ENCODE data around the gene NIF3L1. TPM values are rescaled to one million over a fixed set of nuclear protein-coding genes. Genes with fewer than 3 reads are reported as not detected.

Gene NIF3L1
- total and polyA plus RNA-seq, 9 donors = 17.2 to 24.0 (median 20.2) TPM

Other genes with a start within 250 kb of the NIF3L1 start
- 139 TPM for gene BZW1, start 77.5 kb upstream of the NIF3L1 start, total RNA-seq
- gene BZW1, start 77.5 kb upstream of the NIF3L1 start, polyA plus RNA-seq (ENCODE audit: insufficient read depth in 1 of 8, insufficient read length in 8 of 8, low replicate concordance in 1 of 8) = 100 to 1,000 TPM in 7 of 8 donors, 10 to 100 TPM in 1; 84.7 to 193 (median 131) TPM
- 122 TPM for gene CLK1, start 24.7 kb upstream of the NIF3L1 start, total RNA-seq
- 100 to 1,000 TPM; 112 to 179 (median 127) TPM for gene CLK1, start 24.7 kb upstream of the NIF3L1 start, polyA plus RNA-seq (ENCODE audit: insufficient read depth in 1 of 8, insufficient read length in 8 of 8, low replicate concordance in 1 of 8)
- gene PPIL3, start 294 bp upstream of the NIF3L1 start, total RNA-seq = 42.4 TPM
- gene PPIL3, start 294 bp upstream of the NIF3L1 start, polyA plus RNA-seq (ENCODE audit: insufficient read depth in 1 of 8, insufficient read length in 8 of 8, low replicate concordance in 1 of 8) = 10 to 100 TPM; 26.1 to 76.0 (median 41.5) TPM
- 14.3 TPM for gene ORC2, start 74.3 kb downstream of the NIF3L1 start, total RNA-seq
- 10 to 100 TPM; 11.4 to 17.5 (median 13.3) TPM for gene ORC2, start 74.3 kb downstream of the NIF3L1 start, polyA plus RNA-seq (ENCODE audit: insufficient read depth in 1 of 8, insufficient read length in 8 of 8, low replicate concordance in 1 of 8)
- 7.8 TPM for gene HYCC2, start 182.3 kb downstream of the NIF3L1 start, total RNA-seq
- 1 to 10 TPM; 4.9 to 8.4 (median 6.8) TPM for gene HYCC2, start 182.3 kb downstream of the NIF3L1 start, polyA plus RNA-seq (ENCODE audit: insufficient read depth in 1 of 8, insufficient read length in 8 of 8, low replicate concordance in 1 of 8)
- 112 TPM for gene NDUFB3, start 182.6 kb downstream of the NIF3L1 start, total RNA-seq
- 100 to 1,000 TPM in 1 of 8 donors, 10 to 100 TPM in 7; 72.7 to 105 (median 90.7) TPM for gene NDUFB3, start 182.6 kb downstream of the NIF3L1 start, polyA plus RNA-seq (ENCODE audit: insufficient read depth in 1 of 8, insufficient read length in 8 of 8, low replicate concordance in 1 of 8)
- gene CFLAR, start 226.8 kb downstream of the NIF3L1 start, total RNA-seq = 48.9 TPM
- gene CFLAR, start 226.8 kb downstream of the NIF3L1 start, polyA plus RNA-seq (ENCODE audit: insufficient read depth in 1 of 8, insufficient read length in 8 of 8, low replicate concordance in 1 of 8) = 10 to 100 TPM; 27.4 to 47.6 (median 31.4) TPM

All from muscle of leg (tissue), 9 donors.